ENCODE results near the gene KRTAP1-5.

DNA sequence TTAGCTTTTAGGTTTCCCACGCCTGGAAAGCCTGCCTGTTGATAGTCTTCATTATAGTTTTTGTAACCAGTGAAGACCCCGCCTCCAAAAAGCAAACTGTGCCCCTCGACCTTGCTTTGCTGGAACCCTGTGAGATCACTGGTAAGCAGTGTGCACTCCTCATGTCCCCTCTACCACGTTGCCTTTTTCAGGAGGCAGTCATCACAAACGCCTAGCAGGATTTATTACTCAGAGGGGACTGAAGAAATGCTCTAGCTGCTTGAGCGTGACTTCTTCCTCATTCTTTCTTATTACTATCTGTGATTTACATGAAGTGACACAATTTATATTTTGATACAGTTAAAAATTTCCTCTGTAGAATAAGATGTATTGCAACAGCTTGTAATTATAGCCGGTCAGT is 11.6 kb downstream of the KRTAP1-5 start:
- TF ChIP-seq, protein P1, sequence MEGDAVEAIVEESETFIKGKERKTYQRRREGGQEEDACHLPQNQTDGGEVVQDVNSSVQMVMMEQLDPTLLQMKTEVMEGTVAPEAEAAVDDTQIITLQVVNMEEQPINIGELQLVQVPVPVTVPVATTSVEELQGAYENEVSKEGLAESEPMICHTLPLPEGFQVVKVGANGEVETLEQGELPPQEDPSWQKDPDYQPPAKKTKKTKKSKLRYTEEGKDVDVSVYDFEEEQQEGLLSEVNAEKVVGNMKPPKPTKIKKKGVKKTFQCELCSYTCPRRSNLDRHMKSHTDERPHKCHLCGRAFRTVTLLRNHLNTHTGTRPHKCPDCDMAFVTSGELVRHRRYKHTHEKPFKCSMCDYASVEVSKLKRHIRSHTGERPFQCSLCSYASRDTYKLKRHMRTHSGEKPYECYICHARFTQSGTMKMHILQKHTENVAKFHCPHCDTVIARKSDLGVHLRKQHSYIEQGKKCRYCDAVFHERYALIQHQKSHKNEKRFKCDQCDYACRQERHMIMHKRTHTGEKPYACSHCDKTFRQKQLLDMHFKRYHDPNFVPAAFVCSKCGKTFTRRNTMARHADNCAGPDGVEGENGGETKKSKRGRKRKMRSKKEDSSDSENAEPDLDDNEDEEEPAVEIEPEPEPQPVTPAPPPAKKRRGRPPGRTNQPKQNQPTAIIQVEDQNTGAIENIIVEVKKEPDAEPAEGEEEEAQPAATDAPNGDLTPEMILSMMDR (IDR thresholded peaks at IDR 0.05) = no peak
- no peak for TF ChIP-seq POLR2A (IDR thresholded peaks at IDR 0.05)

All from uterus (tissue), 2 donors.